HK-2 (cell line): ENCODE data around the gene PLXNA4.

ENCODE experiments used
- DNase-seq: peaks from one replicate; pipeline ENCODE4 v3.0.0-alpha.2; 2018; ENCODE audit not compliant: unreplicated experiment

The PLXNA4 gene

GRCh38 chr7:132359743-132360142 is 216.5 kb downstream of the PLXNA4 start:
- no peak for DNase-seq

DNA sequence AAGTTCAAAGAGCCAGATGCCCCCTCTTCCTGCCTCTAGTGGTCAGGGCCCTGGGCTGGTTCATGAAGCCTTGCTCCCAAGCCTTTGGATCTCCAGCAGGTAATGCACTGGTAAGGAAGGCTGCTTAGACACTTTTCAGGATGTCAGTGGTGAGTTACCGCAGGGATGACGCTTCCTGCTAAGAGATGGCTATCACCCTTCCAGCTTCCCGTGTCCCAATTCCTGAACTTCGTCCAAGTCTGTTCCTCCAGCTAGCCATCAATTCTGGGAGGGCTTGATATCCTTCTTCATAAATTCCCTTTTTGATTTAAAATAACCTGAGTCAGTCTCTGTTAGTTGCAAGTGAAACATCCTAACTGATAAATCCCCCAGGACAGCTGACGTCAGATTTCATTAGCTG is 221.2 kb downstream of the PLXNA4 start:
- DNase-seq: no peak

- DNase-seq: no peak
Observed at GRCh38 chr7:132354527-132354926, 221.7 kb downstream of the PLXNA4 start.

DNA sequence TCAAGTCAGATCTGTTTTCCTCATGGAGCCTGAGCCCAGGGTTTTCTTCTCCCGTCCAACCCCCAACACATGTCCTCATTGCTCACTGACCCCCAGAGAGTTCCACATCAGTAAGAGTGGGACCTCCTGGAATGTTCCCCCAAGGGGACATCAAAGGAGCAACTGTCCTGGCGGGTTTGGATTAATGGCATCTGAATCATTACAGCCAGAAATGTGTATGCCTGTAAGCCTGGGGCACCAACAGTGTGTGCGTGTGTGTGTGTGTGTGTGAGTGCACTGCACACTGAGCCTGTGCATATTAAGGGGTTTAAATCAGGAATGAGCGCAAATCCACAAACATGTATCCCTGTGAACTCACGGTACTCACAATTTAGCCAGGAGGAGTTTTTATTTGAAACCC is 222.3 kb downstream of the PLXNA4 start:
- no peak for DNase-seq

- no peak for DNase-seq
Observed at GRCh38 chr7:132352800-132353199, 223.5 kb downstream of the PLXNA4 start.

DNA sequence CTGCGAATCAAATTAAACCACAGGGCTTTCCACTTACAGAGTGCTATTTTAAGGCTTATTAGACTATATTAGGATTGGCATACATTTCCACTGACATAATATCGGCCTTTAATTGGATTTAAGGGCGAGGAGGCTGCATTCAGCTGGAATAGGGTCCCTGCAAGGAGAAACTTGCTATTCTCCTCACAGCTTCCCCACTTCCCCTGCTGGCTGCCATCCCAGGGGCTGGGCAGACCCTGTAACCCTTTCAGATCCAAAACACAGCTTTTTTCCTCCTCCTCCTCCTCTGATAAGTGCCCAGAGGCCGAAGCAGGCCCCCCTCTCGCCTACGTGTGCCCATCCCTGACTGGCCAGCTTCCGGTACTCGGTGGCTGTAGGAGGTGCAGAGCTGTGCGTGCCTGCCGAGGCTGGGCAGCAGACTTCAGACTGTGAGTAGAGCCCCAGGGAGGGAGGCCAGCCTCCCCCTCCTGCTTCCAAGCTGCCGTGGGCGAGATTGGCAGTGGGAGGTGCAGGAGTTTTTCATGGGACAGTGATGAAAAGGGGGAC is 224.2 kb downstream of the PLXNA4 start:
- DNase-seq: no peak

DNA sequence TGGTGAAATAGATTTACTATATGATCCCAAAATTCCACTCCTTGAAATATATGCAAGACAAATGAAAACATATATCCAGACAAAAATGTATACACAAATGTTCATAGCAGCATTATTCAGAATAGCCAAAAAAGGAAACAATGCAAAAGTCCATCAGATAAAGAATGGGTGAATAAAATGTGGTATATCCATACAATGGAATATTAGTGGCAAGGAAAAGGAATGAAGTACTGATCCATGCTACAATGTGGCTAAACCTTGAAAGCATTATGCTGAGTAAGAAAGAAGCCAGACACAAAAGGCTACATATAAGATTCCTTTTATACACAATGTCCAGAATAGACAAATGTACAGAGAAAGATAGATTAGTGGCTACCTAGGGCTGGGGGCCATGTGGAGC is 225.5 kb downstream of the PLXNA4 start:
- DNase-seq: no peak

DNA sequence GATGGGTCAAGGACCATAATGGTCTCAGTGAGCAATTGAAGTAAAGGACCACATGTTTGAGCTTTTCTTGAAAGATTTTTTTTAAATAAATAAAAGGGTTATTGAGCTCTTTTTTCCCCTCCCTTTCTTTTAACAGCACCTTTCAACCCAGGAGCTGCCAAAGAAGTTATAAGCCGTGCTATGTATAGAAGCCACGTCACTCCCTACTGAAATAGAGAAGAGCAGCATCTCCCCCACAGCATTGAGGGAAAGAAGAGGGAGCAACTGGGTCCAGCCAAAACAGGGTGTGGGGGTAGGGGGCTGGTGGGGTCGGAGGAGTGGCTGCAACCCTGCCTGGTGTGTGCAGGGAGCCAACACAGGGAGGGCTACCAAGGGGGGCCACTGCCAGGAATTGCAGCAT is 227.2 kb downstream of the PLXNA4 start:
- no peak for DNase-seq

DNA sequence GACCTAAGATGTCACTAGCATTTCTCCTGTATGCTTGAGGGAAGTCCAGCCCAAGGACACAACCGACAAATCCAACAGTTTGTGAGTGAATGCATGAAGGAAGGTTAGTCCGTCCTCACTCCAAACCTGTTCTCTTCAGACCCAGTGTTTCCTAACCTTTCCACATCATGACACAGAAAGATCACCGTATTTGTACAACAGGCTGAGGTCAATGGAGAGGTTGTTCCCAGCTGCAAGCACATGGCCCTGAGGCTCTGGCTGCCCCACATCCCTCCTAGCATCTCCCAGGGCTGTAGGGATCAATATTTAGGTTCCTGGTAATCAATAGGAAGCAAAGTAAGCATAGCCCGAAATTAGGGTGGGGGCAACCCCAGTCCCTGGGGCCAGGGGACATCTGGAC is 227.9 kb downstream of the PLXNA4 start:
- no peak for DNase-seq

GRCh38 chr7:132347858-132348257 is 228.4 kb downstream of the PLXNA4 start:
- no peak for DNase-seq

DNA sequence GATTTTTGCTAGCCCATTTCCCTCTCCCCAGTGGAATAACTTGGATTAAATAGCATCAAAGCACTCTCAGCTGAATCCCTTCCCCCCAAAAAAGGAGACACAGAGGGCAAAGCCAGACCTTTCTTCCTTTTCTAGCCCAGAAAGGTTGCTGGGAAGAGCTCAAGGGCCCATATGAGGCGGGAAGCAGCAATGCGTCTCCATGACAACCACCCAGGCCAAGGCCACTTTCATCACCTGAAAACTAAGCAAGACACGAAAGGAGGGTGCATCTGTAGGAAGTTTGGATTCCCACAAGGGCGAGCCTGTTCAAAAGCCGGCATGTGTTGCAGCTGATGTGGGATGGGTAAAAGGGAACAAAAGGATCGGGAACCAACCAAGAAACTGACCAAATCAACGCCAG is 229.1 kb downstream of the PLXNA4 start:
- DNase-seq: no peak

DNA sequence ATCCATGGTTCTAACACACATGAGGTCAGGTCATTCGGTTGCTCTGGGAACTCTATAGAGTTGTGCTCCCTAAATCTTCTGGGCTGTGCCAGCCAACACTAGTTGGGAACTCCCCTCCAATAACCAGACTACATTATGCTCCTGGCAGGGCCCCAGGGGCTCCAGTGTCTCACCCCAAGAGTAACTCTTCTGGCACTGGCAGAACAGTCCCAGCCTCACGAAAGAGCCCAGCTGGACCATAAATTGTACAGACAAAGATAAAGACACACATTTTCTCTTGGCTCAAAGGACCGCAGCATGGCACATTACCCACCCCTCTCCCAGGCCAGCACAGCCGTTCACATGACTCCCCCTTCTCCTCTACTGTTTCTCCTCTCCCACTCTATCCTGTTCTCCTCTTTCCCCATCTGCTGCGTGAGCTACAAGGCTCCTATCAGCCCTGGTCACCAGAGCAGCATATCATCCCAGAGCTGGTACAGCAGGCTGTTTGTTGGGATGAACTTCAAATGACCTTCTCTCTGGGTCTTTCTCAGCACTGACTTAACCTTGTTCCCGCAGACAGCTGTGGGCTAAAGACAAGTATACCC is 230.6 kb downstream of the PLXNA4 start:
- no peak for DNase-seq

DNA sequence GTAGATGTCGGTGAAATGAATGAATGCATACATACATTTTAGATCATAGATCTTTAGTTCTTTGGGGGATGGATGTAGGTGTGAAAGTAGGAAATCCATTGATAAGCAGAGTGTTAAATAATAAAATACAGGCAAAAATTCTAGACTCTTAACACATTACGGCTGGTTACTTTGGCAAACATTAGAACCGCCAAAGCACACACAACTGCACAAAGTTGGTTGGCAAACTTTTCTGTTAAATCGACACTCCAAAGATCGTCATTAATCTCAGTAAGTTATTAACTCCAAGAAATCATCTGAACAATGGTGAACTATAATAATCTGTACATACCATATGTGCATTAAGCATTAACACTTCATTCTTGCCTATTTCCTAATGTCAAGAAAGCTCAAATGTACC is 231.2 kb downstream of the PLXNA4 start:
- no peak for DNase-seq

GRCh38 chr7:132343199-132343598 is 233.1 kb downstream of the PLXNA4 start:
- DNase-seq: no peak

- DNase-seq: no peak
Observed at GRCh38 chr7:132337450-132338080, 238.7 kb downstream of the PLXNA4 start.

GRCh38 chr7:132336797-132337196 is 239.5 kb downstream of the PLXNA4 start:
- no peak for DNase-seq

- DNase-seq: no peak
Observed at GRCh38 chr7:132333301-132333700, 243.0 kb downstream of the PLXNA4 start.

DNA sequence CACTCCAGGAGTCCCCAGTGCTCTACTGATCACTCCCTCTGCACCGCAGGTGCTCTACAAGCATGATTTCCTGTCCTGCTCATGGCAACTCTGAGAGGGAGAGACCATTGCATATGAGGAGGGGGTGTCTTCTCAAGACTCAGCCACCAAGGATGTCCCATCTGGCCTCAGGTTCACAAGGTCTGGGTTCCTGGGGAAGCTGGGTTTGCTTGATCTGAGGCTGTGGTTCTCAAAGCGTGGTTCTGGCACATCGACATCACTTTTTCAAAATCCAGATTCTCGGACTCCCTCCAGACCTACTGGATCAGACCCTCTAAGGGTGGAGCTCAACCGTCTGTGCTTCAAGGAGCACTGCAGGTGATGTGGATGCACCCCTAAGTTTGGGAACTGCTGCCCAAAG is 247.5 kb downstream of the PLXNA4 start:
- no peak for DNase-seq

DNA sequence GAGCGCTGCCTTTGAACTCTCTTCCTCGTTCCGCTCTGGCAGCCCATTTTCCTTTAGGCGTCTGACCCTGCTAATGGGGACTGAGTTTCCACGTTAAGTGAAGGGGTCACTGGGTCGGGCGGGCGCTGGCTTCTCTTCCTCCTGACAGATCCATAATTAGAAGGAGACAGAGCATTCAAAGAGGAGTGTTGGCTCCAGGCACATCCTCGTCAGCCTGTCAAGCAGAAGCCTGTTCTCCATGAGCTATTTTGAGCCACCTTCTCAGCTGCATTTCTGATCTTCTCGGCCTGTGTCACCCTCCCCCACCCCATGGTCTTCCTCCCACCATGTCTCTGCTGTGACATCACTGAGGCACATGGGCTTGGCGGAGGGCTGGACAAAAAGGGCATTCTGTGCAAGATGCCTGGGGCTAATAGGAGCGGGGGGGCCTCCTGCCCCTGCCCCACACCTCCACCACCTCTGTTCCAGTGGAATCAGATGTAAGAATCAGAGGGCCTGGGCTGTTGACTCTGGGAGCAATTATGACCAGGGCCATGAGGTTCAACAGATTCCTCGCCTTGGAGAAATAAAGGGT is 248.1 kb downstream of the PLXNA4 start:
- no peak for DNase-seq

DNA sequence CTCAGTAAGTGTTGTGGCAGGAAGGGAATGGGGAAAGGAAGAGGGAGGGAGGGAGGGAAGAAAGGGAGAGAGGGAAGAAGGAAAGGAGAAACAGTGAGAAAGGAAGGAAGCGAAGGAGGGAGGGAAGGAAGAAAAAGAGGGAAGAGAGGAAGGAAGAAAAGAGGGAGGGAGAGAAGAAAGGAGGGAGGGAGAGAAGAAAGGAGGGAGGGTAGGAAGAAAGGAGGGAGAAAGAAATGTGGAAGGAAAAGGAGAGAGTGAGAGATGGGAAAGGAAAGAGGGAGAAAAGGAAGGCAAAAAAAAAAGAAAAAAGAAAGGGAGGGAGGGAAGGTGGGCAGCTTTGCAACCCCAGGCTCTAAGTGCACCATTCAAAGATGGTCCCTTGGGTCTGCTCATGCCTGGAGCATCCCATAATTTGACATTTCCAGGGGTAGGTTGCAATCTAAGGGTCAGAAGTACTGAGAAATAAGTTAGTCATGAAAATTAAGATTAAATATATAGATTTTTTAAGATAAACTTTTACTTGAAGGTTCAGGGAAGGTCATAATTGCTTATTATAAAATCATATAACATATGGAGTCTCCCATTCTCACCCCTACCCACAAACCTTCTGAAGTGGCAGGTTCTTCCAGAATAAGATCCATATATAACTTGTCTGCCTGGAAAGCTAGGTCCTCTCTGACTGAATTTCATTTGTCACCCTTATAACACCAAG is 249.2 kb downstream of the PLXNA4 start:
- no peak for DNase-seq

GRCh38 chr7:132322970-132323369 is 253.3 kb downstream of the PLXNA4 start:
- DNase-seq: no peak

DNA sequence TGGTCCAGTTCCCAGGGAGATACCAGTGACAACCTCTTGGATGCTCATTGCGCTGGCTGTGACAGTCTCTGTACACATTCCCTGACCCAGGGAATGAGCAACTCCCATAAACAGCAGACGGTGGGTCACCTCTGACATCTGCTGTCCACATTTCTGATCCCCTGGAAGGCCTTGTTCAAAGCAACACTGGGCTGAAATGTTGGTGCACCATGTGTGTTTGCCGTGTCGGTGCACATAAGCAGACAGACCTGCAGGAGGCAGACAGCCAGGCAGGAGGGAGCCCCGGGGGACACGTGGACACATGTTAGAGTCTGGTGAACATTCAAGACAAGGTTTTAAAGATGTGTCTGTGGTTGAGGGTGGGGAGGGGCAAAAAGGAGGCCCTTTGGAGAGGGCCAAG is 254.9 kb downstream of the PLXNA4 start:
- no peak for DNase-seq

GRCh38 chr7:132319481-132319880 is 256.8 kb downstream of the PLXNA4 start:
- DNase-seq: no peak
